Measurements from ENCODE around the gene GATD1.

GRCh38 chr11:742571-743201, 34.6 kb downstream of the GATD1 start:
- TF ChIP-seq CTCF (IDR thresholded peaks at IDR 0.05) (no peak), POLR2A (IDR thresholded peaks at IDR 0.05) (no peak)

Measured in Peyer's patch (tissue), 4 donors.